ENCODE measurements around the gene NPC1L1. TPM values are rescaled to one million over a fixed set of nuclear protein-coding genes. Genes with fewer than 3 reads are reported as not detected.
"Not testable (repeated sequence)": the region's sequence is repeated elsewhere in the genome, so short reads cannot be mapped to it uniquely, and the experiment has no call there.

The NPC1L1 gene
- total and polyA plus RNA-seq, 5 experiments from 2014 or later: 0.13 to 0.16 TPM; not detected in 3

GRCh38 chr7:44562622-44562962, 21.5 kb upstream of the NPC1L1 start:
- H3K4me3 Mint-ChIP-seq, POLR2A ChIA-PET, ATAC-seq, H3K9me3 Mint-ChIP-seq, H3K27me3 Mint-ChIP-seq, DNase-seq: not testable (repeated sequence)
- Mint-ChIP-seq H3K4me1 (peaks cover 7 to 11% (median 10%) of the 10 kb centered on the region in 4 donors), H3K36me3 (peaks cover 0 to 34% (median 5%) of the 10 kb centered on the region in 3 donors), H3K27ac (peak overlapping the region in 2 of 10 donors; percentile 40 to 56)

- POLR2A ChIA-PET: interaction anchor here (2.4 kb wide), 1 partner anchor 9 kb away, joined by 6 read pairs; no protein-coding TSS in a partner anchor
- Mint-ChIP-seq H3K9me3 (no peaks in the 10 kb centered on the region), H3K27me3 (no peaks in the 10 kb centered on the region), H3K4me3 (no peak overlapping the region), H3K27ac (peak overlapping the region in 2 of 10 donors; percentile 38 to 56), H3K4me1 (peaks cover 5 to 11% (median 9%) of the 10 kb centered on the region in 4 donors), H3K36me3 (peaks cover 0 to 29% (median under 1%) of the 10 kb centered on the region in 3 donors)
- no peak for ATAC-seq
- DNase-seq: no peak
Observed at GRCh38 chr7:44561962-44562621, 21.0 kb upstream of the NPC1L1 start.

- POLR2A ChIA-PET: interaction anchor here (2.4 kb wide), 1 partner anchor 9 kb away, joined by 6 read pairs; no protein-coding TSS in a partner anchor
- Mint-ChIP-seq H3K27ac (peak overlapping the region in 6 of 10 donors; percentile 9 to 55 (median 44)), H3K27me3 (no peaks in the 10 kb centered on the region), H3K4me3 (no peak overlapping the region), H3K9me3 (no peaks in the 10 kb centered on the region), H3K4me1 (peaks cover 5 to 11% (median 7%) of the 10 kb centered on the region in 4 donors), H3K36me3 (peaks cover 0 to 23% (median 0%) of the 10 kb centered on the region in 3 donors)
- DNase-seq (no peak), ATAC-seq (no peak)
Observed at GRCh38 chr7:44561481-44561880, 20.4 kb upstream of the NPC1L1 start.

- H3K4me3 Mint-ChIP-seq: no peak overlapping the region
- H3K27me3 Mint-ChIP-seq: no peaks in the 10 kb centered on the region
- ATAC-seq (no peak), DNase-seq (no peak)
- no peaks in the 10 kb centered on the region for H3K9me3 Mint-ChIP-seq
- peaks cover 0 to 7% (median under 1%) of the 10 kb centered on the region in 4 donors for H3K4me1 Mint-ChIP-seq
- peaks cover 0 to 6% (median 0%) of the 10 kb centered on the region in 3 donors for H3K36me3 Mint-ChIP-seq
- POLR2A ChIA-PET: interaction anchor here (1.2 kb wide), 1 partner anchor 14 kb away, joined by 4 read pairs; the partner anchor contains the start of gene DDX56
- H3K27ac Mint-ChIP-seq: peak overlapping the region in 8 of 10 donors; percentile 15 to 86 (median 43)
Observed at GRCh38 chr7:44559485-44559884, 18.4 kb upstream of the NPC1L1 start.

GRCh38 chr7:44557485-44557884, 16.4 kb upstream of the NPC1L1 start:
- no peak overlapping the region for H3K4me3 Mint-ChIP-seq
- POLR2A ChIA-PET: no interaction called here
- ATAC-seq (no peak), DNase-seq (no peak)
- no peaks in the 10 kb centered on the region for H3K27me3 Mint-ChIP-seq
- H3K9me3 Mint-ChIP-seq: no peaks in the 10 kb centered on the region
- H3K36me3 Mint-ChIP-seq: no peaks in the 10 kb centered on the region
- H3K4me1 Mint-ChIP-seq: peaks cover 0 to 5% (median under 1%) of the 10 kb centered on the region in 4 donors
- H3K27ac Mint-ChIP-seq: peak overlapping the region in 2 of 10 donors; percentile 35 to 67

GRCh38 chr7:44555350-44555749, 14.2 kb upstream of the NPC1L1 start:
- POLR2A ChIA-PET: no interaction called here

GRCh38 chr7:44552473-44553005, 11.4 kb upstream of the NPC1L1 start:
- H3K27ac Mint-ChIP-seq, DNase-seq, H3K9me3 Mint-ChIP-seq, H3K27me3 Mint-ChIP-seq, ATAC-seq, H3K4me1 Mint-ChIP-seq, H3K4me3 Mint-ChIP-seq, POLR2A ChIA-PET, H3K36me3 Mint-ChIP-seq: not testable (repeated sequence)

More at GRCh38 chr7:44555350-44555749, 14.2 kb upstream of the NPC1L1 start:
- Mint-ChIP-seq H3K27me3 (no peaks in the 10 kb centered on the region), H3K36me3 (no peaks in the 10 kb centered on the region), H3K27ac (peak overlapping the region in 1 of 10 donors; percentile 21), H3K4me3 (no peak overlapping the region), H3K4me1 (peaks cover 0 to 2% (median under 1%) of the 10 kb centered on the region in 4 donors), H3K9me3 (no peaks in the 10 kb centered on the region)
- DNase-seq: no peak
- no peak for ATAC-seq

- DNase-seq (no peak), ATAC-seq (no peak)
- Mint-ChIP-seq H3K36me3 (no peaks in the 10 kb centered on the region), H3K4me3 (no peak overlapping the region), H3K4me1 (peaks cover 0 to 3% (median under 1%) of the 10 kb centered on the region in 4 donors), H3K27me3 (peaks cover 0 to 3% (median 0%) of the 10 kb centered on the region in 5 donors), H3K27ac (no peak overlapping the region), H3K9me3 (no peaks in the 10 kb centered on the region)
- POLR2A ChIA-PET: no interaction called here
Observed at GRCh38 chr7:44549457-44549856, 8.3 kb upstream of the NPC1L1 start.

- DNase-seq (no peak), ATAC-seq (no peak)
- no peak overlapping the region for H3K4me3 Mint-ChIP-seq
- peaks cover 0 to 3% (median 0%) of the 10 kb centered on the region in 5 donors for H3K27me3 Mint-ChIP-seq
- no peaks in the 10 kb centered on the region for H3K36me3 Mint-ChIP-seq
- POLR2A ChIA-PET: no interaction called here
- H3K4me1 Mint-ChIP-seq: peaks cover 0 to 3% (median under 1%) of the 10 kb centered on the region in 4 donors
- no peaks in the 10 kb centered on the region for H3K9me3 Mint-ChIP-seq
- H3K27ac Mint-ChIP-seq: no peak overlapping the region
Observed at GRCh38 chr7:44548893-44549292, 7.8 kb upstream of the NPC1L1 start.

- POLR2A ChIA-PET: no interaction called here
- ATAC-seq (no peak), DNase-seq (no peak)
- Mint-ChIP-seq H3K27me3 (peaks cover 0 to 3% (median 0%) of the 10 kb centered on the region in 5 donors), H3K36me3 (no peaks in the 10 kb centered on the region), H3K27ac (no peak overlapping the region), H3K9me3 (no peaks in the 10 kb centered on the region), H3K4me1 (peaks cover 0 to 3% (median under 1%) of the 10 kb centered on the region in 4 donors), H3K4me3 (no peak overlapping the region)
Observed at GRCh38 chr7:44547536-44548231, 6.6 kb upstream of the NPC1L1 start.

- POLR2A ChIA-PET: no interaction called here
- Mint-ChIP-seq H3K4me1 (peaks cover 0 to 2% (median 0%) of the 10 kb centered on the region in 4 donors), H3K27me3 (peaks cover 0 to 3% (median 0%) of the 10 kb centered on the region in 5 donors), H3K4me3 (no peak overlapping the region), H3K36me3 (no peaks in the 10 kb centered on the region), H3K9me3 (no peaks in the 10 kb centered on the region), H3K27ac (no peak overlapping the region)
- DNase-seq (no peak), ATAC-seq (no peak)
Observed at GRCh38 chr7:44541876-44542610, 913 bp upstream of the NPC1L1 start.

GRCh38 chr7:44540592-44541027, 520 bp downstream of the NPC1L1 start:
- Mint-ChIP-seq H3K36me3 (no peaks in the 10 kb centered on the region), H3K4me3 (no peak overlapping the region), H3K9me3 (no peaks in the 10 kb centered on the region), H3K4me1 (no peaks in the 10 kb centered on the region), H3K27me3 (peaks cover 0 to 3% (median 0%) of the 10 kb centered on the region in 5 donors), H3K27ac (no peak overlapping the region)
- ATAC-seq: no peak
- POLR2A ChIA-PET: no interaction called here
- no peak for DNase-seq
